GM13976 (cell line): ENCODE results near the gene HPCAL1.

Source experiments
- DNase-seq: peaks from one replicate; pipeline ENCODE4 v3.0.0; 2012; ENCODE audit warnings: low spot score
- in situ Hi-C: fragments of 300-500 bp; cut with MboI; formaldehyde crosslinking; loops from one replicate; pipeline ENCODE4 v1.12.0; 2022; ENCODE audit warnings: low sequenced_read_pairs, mixed read lengths, inconsistent platforms; ENCODE audit not compliant: unreplicated experiment
- TF ChIP-seq, protein P1 (sequence below): IDR thresholded peaks from 2 replicates; pipeline ENCODE4 v1.5.1; 2012; ENCODE audit warnings: borderline replicate concordance, mild to moderate bottlenecking; ENCODE audit not compliant: insufficient read depth; ENCODE audit errors: extremely low read depth, missing control alignments, control extremely low read depth

The HPCAL1 gene

DNA sequence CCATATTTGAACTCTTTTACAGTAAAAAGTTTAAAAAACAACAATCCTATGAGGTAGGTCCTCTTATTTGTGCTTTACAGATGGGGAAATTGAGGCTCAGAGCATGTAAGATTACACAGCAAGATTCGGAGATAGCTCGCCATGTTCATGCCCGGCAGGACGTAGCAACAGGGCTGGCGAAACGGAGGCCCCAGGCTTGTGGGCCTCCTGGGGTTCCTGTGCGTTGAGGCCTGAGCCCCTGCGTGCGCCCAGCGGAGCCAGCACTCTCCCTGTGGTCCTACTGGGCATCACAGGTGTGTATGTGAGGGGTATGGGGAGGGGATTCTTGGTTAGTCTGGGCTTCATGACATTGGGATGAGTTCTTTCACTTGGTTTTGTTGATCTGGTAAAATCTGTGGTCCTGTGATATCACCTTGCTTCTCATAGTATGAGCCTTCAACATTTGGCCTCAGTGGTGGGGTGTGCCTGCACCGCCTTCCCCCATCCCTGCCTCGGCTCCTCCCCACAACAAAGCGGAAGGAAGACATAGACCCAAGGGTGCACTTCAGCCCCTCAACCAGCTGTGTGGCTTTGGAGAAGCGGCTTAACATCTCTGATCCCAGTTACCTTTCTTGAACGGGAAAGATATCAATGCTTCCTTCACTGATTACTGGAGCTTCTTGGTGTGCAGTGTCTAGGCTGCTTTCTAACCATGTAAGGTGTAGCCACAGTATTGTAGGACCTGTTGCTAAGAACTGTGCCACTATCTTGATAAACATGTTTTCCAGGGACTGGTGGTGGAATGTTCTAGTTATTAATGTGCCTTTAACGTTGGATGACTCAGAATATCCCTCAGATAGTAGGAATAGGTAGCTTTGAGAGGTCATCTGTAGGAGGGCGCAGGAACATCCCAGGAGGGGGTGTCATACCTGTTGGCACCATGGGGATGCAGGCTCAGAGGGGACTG, 37.2 kb downstream of the HPCAL1 start:
- TF ChIP-seq, protein P1, sequence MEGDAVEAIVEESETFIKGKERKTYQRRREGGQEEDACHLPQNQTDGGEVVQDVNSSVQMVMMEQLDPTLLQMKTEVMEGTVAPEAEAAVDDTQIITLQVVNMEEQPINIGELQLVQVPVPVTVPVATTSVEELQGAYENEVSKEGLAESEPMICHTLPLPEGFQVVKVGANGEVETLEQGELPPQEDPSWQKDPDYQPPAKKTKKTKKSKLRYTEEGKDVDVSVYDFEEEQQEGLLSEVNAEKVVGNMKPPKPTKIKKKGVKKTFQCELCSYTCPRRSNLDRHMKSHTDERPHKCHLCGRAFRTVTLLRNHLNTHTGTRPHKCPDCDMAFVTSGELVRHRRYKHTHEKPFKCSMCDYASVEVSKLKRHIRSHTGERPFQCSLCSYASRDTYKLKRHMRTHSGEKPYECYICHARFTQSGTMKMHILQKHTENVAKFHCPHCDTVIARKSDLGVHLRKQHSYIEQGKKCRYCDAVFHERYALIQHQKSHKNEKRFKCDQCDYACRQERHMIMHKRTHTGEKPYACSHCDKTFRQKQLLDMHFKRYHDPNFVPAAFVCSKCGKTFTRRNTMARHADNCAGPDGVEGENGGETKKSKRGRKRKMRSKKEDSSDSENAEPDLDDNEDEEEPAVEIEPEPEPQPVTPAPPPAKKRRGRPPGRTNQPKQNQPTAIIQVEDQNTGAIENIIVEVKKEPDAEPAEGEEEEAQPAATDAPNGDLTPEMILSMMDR, result no peak

DNA sequence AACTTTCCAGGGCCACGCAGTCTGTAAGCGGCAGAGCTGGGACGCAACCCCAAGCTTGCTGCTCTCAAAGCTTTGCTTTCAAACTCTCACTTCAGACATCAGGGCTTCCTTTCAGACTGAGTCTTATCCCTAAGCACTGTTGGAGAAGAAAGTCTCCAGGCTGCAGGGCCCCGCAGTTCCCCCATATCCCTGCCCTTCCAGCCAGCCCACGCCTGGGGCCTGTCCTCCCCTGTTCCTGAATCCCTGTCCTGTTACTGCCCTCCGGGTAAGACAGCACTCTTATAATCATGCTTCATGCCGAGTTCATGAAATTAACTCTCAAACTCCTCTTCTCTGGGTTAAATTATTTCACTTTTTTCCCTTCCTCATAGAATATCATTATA, 37.9 kb downstream of the HPCAL1 start:
- TF ChIP-seq, protein P1, result no peak
- no peak for DNase-seq
- in situ Hi-C loops, result no loop called here

More for the DNA sequence above, 37.2 kb downstream of the HPCAL1 start:
- in situ Hi-C loops, result no loop called here
- no peak for DNase-seq

DNA sequence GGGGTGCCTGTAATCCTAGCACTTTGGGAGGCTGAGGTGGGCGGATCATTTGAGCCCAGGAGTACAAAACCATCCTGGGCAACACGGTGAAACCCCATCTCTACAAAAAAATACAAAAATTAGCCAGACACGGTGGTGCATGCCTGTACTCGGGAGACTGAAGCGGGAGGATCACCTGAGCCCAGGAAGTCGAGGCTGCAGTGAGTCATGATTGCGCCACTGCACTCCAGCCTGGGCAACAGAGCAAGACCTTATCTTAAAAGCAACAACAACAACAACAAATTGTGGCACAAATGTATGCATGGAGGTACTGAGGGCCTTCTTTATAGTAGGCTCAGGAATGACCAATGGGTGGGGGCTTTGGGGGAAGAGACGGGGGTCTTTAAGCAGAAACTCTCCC, 38.5 kb downstream of the HPCAL1 start:
- in situ Hi-C loops, result no loop called here
- no peak for DNase-seq
- TF ChIP-seq, protein P1, result no peak

DNA sequence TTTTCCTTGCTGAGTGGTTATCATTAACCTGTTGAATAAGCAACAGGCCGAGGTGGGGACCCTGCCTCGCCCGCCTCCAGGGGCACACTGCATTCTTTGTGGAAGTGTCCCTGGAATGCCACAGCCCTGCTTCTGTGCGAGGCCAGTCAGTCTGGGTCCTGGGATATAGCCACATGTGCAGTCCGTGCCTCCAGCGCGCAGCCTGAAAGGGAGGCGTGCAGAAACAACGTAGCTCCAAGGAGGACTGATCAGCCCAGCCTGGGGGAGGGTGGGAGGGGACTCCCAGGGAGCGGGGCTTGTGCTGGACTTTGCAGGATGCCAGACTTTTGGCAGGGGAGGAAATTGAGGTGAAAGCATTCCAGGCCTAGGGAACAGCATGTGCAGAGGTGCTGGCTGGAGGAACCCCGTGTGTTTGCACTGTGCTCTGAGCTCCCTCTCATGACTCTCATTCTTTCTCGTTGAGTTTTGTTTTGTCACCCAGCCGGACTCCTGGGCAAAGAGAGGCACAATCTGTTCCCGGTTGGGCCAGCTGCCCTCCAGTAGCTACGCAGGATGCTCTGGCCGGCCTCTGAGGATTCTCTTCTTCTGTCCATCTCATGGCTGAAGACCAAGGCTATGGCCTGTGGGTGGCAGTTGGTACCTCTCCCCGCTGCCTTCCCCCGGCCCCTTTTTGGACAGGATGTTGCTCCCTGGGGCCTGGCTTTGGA, 39.7 kb downstream of the HPCAL1 start:
- in situ Hi-C loops, result no loop called here
- DNase-seq, result no peak
- TF ChIP-seq, protein P1, result no peak

DNA sequence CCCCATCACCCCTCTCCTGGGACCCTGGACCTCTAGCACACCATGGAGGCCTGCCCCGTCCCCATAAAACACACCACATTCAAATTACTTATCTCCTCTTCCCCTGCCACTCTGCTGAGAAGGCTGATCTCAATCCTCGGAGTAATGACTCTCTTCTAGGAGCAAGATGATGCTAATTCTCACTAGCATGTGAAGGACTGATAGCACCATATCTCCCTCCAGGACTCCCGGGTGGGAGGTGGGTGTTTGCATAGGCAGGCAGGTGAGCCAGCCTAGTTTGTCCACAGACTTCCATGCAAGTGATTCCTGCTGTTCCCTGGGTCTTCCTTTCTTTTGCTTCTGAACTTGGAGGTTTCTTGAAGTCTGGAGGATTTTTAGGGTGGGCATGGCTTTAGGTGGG, 40.5 kb downstream of the HPCAL1 start:
- DNase-seq, result no peak
- in situ Hi-C loops, result no loop called here
- TF ChIP-seq, protein P1, result no peak

DNA sequence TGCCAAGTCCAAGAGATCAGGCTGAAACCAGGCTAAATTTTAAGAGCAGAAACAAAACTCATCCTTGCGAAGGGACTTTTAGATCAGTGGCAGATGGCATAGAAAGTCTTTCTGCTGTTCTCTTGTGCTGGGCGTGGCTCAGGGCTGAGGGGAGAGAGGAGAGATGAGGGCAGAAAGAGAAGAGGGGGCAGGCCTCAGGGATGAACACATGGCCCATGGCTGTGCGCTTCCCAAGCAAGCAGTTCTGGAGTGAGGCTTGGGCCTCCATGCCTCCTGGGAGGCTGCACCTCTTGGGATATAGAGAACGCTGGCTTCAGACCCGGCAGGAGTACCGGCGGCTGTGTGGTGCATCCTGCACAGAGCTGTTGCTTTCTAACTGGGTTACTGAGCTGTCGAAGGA, 41.0 kb downstream of the HPCAL1 start:
- TF ChIP-seq, protein P1, result no peak
- in situ Hi-C loops, result no loop called here
- no peak for DNase-seq
